G401.6 (cell line): Measurements from ENCODE around the gene GNG2.
A peak's percentile ranks its signal among the peaks of the same experiment; 100 is the strongest.

Experiments
- FAIRE-seq: peaks from 2 replicates; lab custom pipeline; 2012; peaks lifted over from hg19 to GRCh38; lab: Jason Lieb, UNC

Gene GNG2

GRCh38 chr14:51999084-51999483, 138.7 kb downstream of the GNG2 start:
- no peak for FAIRE-seq

GRCh38 chr14:52000019-52000582, 139.7 kb downstream of the GNG2 start:
- no peak for FAIRE-seq

- FAIRE-seq: peak; percentile 49
These were observed 140.3 kb downstream of the GNG2 start for GRCh38 chr14:52000696-52001095.

- no peak for FAIRE-seq
These were observed 142.1 kb downstream of the GNG2 start for GRCh38 chr14:52002542-52002941.

- FAIRE-seq: no peak
These were observed 142.9 kb downstream of the GNG2 start for GRCh38 chr14:52003324-52003723.

- FAIRE-seq: no peak
These were observed 145.2 kb downstream of the GNG2 start for GRCh38 chr14:52005625-52006024.

GRCh38 chr14:52006361-52006760, 145.9 kb downstream of the GNG2 start:
- no peak for FAIRE-seq

GRCh38 chr14:52007211-52007610, 146.8 kb downstream of the GNG2 start:
- FAIRE-seq: no peak

GRCh38 chr14:52007637-52008036, 147.2 kb downstream of the GNG2 start:
- FAIRE-seq: no peak

- no peak for FAIRE-seq
These were observed 147.7 kb downstream of the GNG2 start for GRCh38 chr14:52008136-52008535.

GRCh38 chr14:52010173-52010693, 149.8 kb downstream of the GNG2 start:
- no peak for FAIRE-seq

GRCh38 chr14:52011523-52011922, 151.1 kb downstream of the GNG2 start:
- no peak for FAIRE-seq

GRCh38 chr14:52012635-52013034, 152.2 kb downstream of the GNG2 start:
- no peak for FAIRE-seq

- FAIRE-seq: no peak
These were observed 153.7 kb downstream of the GNG2 start for GRCh38 chr14:52013984-52014600.

GRCh38 chr14:52014601-52015267, 154.3 kb downstream of the GNG2 start:
- FAIRE-seq: no peak

GRCh38 chr14:52015411-52016030, 155.1 kb downstream of the GNG2 start:
- no peak for FAIRE-seq

- FAIRE-seq: no peak
These were observed 157.8 kb downstream of the GNG2 start for GRCh38 chr14:52018252-52018651.

- FAIRE-seq: no peak
These were observed 158.6 kb downstream of the GNG2 start for GRCh38 chr14:52018970-52019369.
